H1 (cell line): Measurements from ENCODE around the gene RPTOR.

ENCODE experiments used
- ASH2L ChIP-seq: fragments of 200-600, 300-600 bp; sonication (generic); IDR thresholded peaks from one replicate; pipeline ENCODE4 v1.7.1; 2017; ENCODE audit warnings: low read length
- ATF2 ChIP-seq: IDR thresholded peaks from 2 replicates; pipeline ENCODE4 v1.6.1; 2012; ENCODE audit warnings: low read length, inconsistent platforms
- KDM1A ChIP-seq: fragments of 200-600, 300-600 bp; sonication (generic); IDR thresholded peaks from 2 replicates; pipeline ENCODE4 v1.7.1; 2016; ENCODE audit warnings: mild to moderate bottlenecking, low read length, borderline replicate concordance

DNA sequence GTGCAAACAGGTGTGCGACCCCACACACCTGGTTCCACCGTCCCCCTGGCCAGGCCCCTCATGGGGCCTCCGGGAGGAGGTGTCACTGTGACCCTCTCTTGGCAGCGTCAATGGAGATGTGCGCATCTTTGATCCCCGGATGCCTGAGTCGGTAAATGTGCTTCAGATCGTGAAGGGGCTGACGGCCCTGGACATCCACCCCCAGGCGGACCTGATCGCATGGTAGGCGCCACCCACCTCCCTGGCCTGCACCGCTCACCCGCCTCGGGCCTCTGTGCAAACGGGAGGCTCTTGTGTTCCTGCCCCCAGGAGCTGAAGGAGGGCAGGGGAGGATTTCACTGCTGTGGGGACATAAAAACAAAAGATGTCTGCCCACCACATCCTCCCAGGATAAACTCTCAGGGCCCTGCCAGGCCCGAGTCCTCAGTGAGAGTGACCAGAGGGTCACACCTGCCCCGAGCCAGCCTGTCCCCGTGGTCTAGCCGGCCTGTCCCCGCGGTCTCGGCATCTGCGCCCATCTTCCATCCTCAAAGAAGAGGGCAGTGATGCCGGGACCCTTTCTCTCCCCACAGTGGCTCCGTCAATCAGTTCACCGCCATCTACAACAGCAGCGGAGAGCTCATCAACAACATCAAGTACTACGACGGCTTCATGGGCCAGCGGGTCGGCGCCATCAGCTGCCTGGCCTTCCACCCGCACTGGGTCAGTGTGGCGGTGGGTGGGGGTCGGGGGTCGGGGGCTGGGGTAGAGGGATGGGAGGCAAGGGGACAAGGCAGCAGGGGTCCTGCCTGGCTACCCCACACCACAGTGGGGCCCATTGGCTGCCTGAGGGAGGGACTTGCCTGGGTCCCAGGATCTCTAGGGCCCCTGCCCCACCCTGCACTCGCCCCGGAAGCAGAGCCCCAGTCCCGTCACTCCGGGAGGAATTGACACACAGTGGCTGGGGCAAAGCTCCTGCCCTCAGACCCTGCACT, 418.0 kb downstream of the RPTOR start:
- no peak for TF ChIP-seq KDM1A
- no peak for TF ChIP-seq ASH2L
- no peak for TF ChIP-seq ATF2
